H1 (cell line): Measurements from ENCODE around the gene BBS4. TPM values are rescaled to one million over a fixed set of nuclear protein-coding genes. Genes with fewer than 3 reads are reported as not detected.

Source experiments
- CHD2 ChIP-seq: IDR thresholded peaks from 2 replicates; pipeline ENCODE4 v1.6.1; 2012; ENCODE audit warnings: low read length, improper control_type of control experiment
- MAFK ChIP-seq: IDR thresholded peaks from 2 replicates; pipeline ENCODE4 v1.6.1; 2012; ENCODE audit warnings: low read depth, mild to moderate bottlenecking, improper control_type of control experiment, low read length
- SIRT6 ChIP-seq: IDR thresholded peaks from one replicate; pipeline ENCODE4 v1.7.1; 2012; ENCODE audit warnings: low read length, inconsistent platforms
- SIX5 ChIP-seq: IDR thresholded peaks from 2 replicates; pipeline ENCODE4 v1.6.1; 2011; ENCODE audit warnings: mild to moderate bottlenecking, low read depth, low read length
- ZNF274 ChIP-seq: IDR thresholded peaks from 2 replicates; pipeline ENCODE4 v1.7.0; 2012; ENCODE audit warnings: low read length, borderline replicate concordance; ENCODE audit errors: extremely low read depth
- polyA plus RNA-seq, 7 experiments: library from polyadenylated mRNA; depleted of rRNA in 3 of 7; stranded (reverse) in 5 of 7; unstranded in 2 of 7; fragments of >200 nt in 5 of 7; fragments of 200-250 nt in 2 of 7; gene quantifications; 1 replicate in 5 of 7; 2 replicates in 1 of 7; 4 replicates in 1 of 7; pipeline versions ENCODE4 v1.2.1 to v1.2.3, GENCODE V29; 2011 to 2013; ENCODE audit warnings: missing spikeins in 2 of 7, mixed read lengths in 2 of 7
- total RNA-seq: library from RNA; stranded (reverse); fragmentation: NEBNext Ultra II Directional; extraction: Animal tissue kit (Norgen Biotek cat#: 25700); gene quantifications from 2 replicates; pipeline ENCODE4 v1.2.1, GENCODE V29; 2021
- TF ChIP-seq, protein P1 (sequence below), 3 experiments: IDR thresholded peaks; 1 replicate in 2 of 3; 2 replicates in 1 of 3; pipeline versions ENCODE4 v1.5.1 to v1.6.1; 2011; ENCODE audit warnings: low read length in 3 of 3, mild to moderate bottlenecking in 3 of 3, inconsistent platforms in 2 of 3, low read depth in 1 of 3, moderate library complexity in 1 of 3; ENCODE audit not compliant: insufficient read depth in 1 of 3; ENCODE audit errors: control extremely low read depth in 1 of 3
- TF ChIP-seq, protein P2 (sequence below): IDR thresholded peaks from 2 replicates; pipeline ENCODE4 v1.6.1; 2011; ENCODE audit warnings: low read length, improper control_type of control experiment
- TF ChIP-seq, protein P3 (sequence below): IDR thresholded peaks from 2 replicates; pipeline ENCODE4 v1.6.1; 2012; ENCODE audit warnings: inconsistent platforms

The BBS4 gene
- total and polyA plus RNA-seq, 2 of the 8 experiments (the other 6 are each of a cell fraction or from before 2014, with no cell fraction given), result 17.4 to 24.1 TPM

DNA sequence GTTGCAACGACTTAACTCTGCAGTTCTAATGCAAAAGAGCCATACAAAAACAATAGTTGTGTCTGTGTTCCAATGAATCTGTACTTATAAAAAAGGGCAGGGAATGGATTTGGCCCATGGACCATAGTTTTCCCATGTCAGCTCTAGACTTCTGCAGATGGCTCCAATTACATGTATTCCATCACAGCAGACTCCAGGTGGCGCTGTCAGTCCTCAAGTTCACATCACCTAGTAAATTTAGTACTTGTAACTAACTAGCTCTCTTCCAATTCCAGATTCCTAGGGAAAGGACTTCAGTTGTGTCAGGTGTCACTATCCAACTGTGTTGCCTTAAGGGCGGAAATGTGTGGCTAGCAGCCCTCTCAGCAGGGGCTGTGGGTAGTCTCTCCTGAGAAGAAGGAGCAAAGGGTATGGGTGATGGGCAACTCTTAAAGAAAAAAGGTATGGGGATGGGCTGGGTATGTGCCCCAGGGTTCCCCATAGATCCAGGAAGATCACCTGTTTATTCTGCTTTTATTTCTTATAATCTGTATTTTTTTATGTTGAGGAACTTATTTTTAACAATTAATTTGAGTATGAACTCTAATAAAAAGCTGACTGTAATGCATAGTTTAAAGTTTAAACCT, 36.2 kb downstream of the BBS4 start (continued):
- TF ChIP-seq, protein P1, sequence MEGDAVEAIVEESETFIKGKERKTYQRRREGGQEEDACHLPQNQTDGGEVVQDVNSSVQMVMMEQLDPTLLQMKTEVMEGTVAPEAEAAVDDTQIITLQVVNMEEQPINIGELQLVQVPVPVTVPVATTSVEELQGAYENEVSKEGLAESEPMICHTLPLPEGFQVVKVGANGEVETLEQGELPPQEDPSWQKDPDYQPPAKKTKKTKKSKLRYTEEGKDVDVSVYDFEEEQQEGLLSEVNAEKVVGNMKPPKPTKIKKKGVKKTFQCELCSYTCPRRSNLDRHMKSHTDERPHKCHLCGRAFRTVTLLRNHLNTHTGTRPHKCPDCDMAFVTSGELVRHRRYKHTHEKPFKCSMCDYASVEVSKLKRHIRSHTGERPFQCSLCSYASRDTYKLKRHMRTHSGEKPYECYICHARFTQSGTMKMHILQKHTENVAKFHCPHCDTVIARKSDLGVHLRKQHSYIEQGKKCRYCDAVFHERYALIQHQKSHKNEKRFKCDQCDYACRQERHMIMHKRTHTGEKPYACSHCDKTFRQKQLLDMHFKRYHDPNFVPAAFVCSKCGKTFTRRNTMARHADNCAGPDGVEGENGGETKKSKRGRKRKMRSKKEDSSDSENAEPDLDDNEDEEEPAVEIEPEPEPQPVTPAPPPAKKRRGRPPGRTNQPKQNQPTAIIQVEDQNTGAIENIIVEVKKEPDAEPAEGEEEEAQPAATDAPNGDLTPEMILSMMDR (IDR thresholded peaks at IDR 0.05; ENCODE audit: control extremely low read depth in 1 of 3, insufficient read depth in 1 of 3, low read depth in 1 of 3, low read length in 3 of 3), result peak; percentile 29 to 90 (median 77)
- TF ChIP-seq SIRT6, result no peak
- no peak for TF ChIP-seq ZNF274
- TF ChIP-seq, protein P2, sequence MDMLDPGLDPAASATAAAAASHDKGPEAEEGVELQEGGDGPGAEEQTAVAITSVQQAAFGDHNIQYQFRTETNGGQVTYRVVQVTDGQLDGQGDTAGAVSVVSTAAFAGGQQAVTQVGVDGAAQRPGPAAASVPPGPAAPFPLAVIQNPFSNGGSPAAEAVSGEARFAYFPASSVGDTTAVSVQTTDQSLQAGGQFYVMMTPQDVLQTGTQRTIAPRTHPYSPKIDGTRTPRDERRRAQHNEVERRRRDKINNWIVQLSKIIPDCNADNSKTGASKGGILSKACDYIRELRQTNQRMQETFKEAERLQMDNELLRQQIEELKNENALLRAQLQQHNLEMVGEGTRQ, result no peak
- no peak for TF ChIP-seq CHD2
- TF ChIP-seq, protein P3, sequence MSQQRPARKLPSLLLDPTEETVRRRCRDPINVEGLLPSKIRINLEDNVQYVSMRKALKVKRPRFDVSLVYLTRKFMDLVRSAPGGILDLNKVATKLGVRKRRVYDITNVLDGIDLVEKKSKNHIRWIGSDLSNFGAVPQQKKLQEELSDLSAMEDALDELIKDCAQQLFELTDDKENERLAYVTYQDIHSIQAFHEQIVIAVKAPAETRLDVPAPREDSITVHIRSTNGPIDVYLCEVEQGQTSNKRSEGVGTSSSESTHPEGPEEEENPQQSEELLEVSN, result no peak
- TF ChIP-seq MAFK, result no peak
- peak; percentile 34 for TF ChIP-seq SIX5
